ENCODE measurements around the gene SLC4A11.

The SLC4A11 gene

GRCh38 chr20:3248167-3248992, 9.4 kb upstream of the SLC4A11 start:
- DNase-seq (ENCODE audit: low read depth): no peak
- TF ChIP-seq CTCF (IDR thresholded peaks at IDR 0.05; ENCODE audit: low read depth, low read length, missing control alignments): no peak
- peak overlapping the region; percentile 23 for H3K4me3 ChIP-seq (ENCODE audit: low read depth, low read length)
- in situ Hi-C loops (cut with HindIII; ENCODE audit: low sequenced_read_pairs): no loop called here

- DNase-seq (ENCODE audit: low read depth): no peak
- no peak overlapping the region for H3K4me3 ChIP-seq (ENCODE audit: low read depth, low read length)
- in situ Hi-C loops (cut with HindIII; ENCODE audit: low sequenced_read_pairs): no loop called here
- no peak for TF ChIP-seq CTCF (IDR thresholded peaks at IDR 0.05; ENCODE audit: low read depth, low read length, missing control alignments)
Observed at GRCh38 chr20:3247638-3248037, 8.6 kb upstream of the SLC4A11 start.

GRCh38 chr20:3246682-3247081, 7.7 kb upstream of the SLC4A11 start:
- no peak for DNase-seq (ENCODE audit: low read depth)
- in situ Hi-C loops (cut with HindIII; ENCODE audit: low sequenced_read_pairs): no loop called here
- H3K4me3 ChIP-seq (ENCODE audit: low read depth, low read length): no peak overlapping the region
- no peak for TF ChIP-seq CTCF (IDR thresholded peaks at IDR 0.05; ENCODE audit: low read depth, low read length, missing control alignments)

GRCh38 chr20:3245711-3246110, 6.7 kb upstream of the SLC4A11 start:
- DNase-seq (ENCODE audit: low read depth): no peak
- TF ChIP-seq CTCF (IDR thresholded peaks at IDR 0.05; ENCODE audit: low read depth, low read length, missing control alignments): no peak
- no peak overlapping the region for H3K4me3 ChIP-seq (ENCODE audit: low read depth, low read length)
- in situ Hi-C loops (cut with HindIII; ENCODE audit: low sequenced_read_pairs): no loop called here

GRCh38 chr20:3245156-3245555, 6.2 kb upstream of the SLC4A11 start:
- H3K4me3 ChIP-seq (ENCODE audit: low read depth, low read length): no peak overlapping the region
- no peak for DNase-seq (ENCODE audit: low read depth)
- in situ Hi-C loops (cut with HindIII; ENCODE audit: low sequenced_read_pairs): no loop called here
- TF ChIP-seq CTCF (IDR thresholded peaks at IDR 0.05; ENCODE audit: low read depth, low read length, missing control alignments): no peak

GRCh38 chr20:3244613-3245012, 5.6 kb upstream of the SLC4A11 start:
- in situ Hi-C loops (cut with HindIII; ENCODE audit: low sequenced_read_pairs): no loop called here
- H3K4me3 ChIP-seq (ENCODE audit: low read depth, low read length): no peak overlapping the region
- no peak for DNase-seq (ENCODE audit: low read depth)
- TF ChIP-seq CTCF (IDR thresholded peaks at IDR 0.05; ENCODE audit: low read depth, low read length, missing control alignments): no peak
